Gastroesophageal sphincter (tissue), 4 donors: ENCODE results near the gene RSPH3. TPM values are rescaled to one million over a fixed set of nuclear protein-coding genes. Genes with fewer than 3 reads are reported as not detected.
"Not testable (repeated sequence)": the region's sequence is repeated elsewhere in the genome, so short reads cannot be mapped to it uniquely, and the experiment has no call there.

ENCODE experiments used
- ATAC-seq: fragments of 150-250 bp; one replicate; pipeline ENCODE4 v1.9.1; 2016; ENCODE audit warnings: mild to moderate bottlenecking, moderate library complexity
- H3K27ac ChIP-seq, 4 donors: fragments of 200-600 bp; sonication (generic) in 3 of 4; 1 replicate in 3 of 4; 2 replicates in 1 of 4; pipeline ENCODE4 v1.5.1; 2016 to 2019
- H3K27me3 ChIP-seq: fragments of 200-600 bp; sonication (generic); one replicate; pipeline ENCODE4 v1.5.1; 2019
- H3K36me3 ChIP-seq, 2 donors: fragments of 200-600 bp; sonication (generic); one replicate each; pipeline ENCODE4 v1.5.1; 2019; ENCODE audit warnings: control low read depth in 1 of 2
- H3K4me1 ChIP-seq, 3 donors: fragments of 200-600 bp; sonication (generic); 1 replicate in 2 of 3; 2 replicates in 1 of 3; pipeline ENCODE4 v1.5.1; 2016 to 2019; ENCODE audit warnings: control low read depth in 2 of 3
- H3K4me3 ChIP-seq, 2 donors: fragments of 200-600 bp; sonication (generic); one replicate each; pipeline ENCODE4 v1.5.1; 2019; ENCODE audit warnings: mild to moderate bottlenecking in 1 of 2, moderate library complexity in 1 of 2
- H3K9me3 ChIP-seq, 3 donors: fragments of 200-600 bp; sonication (generic); one replicate each; pipeline ENCODE4 v1.5.1; 2017 to 2019; ENCODE audit warnings: control low read depth in 2 of 3
- EP300 ChIP-seq: sonication (generic); formaldehyde crosslinking; IDR thresholded peaks from one replicate; pipeline ENCODE4 v1.6.1; 2017; ENCODE audit warnings: antibody characterized with exemption, mild to moderate bottlenecking
- POLR2A ChIP-seq, 2 donors: fragments of 450-650 bp; IDR thresholded peaks; one replicate each; pipeline ENCODE4 v1.6.1; 2017; ENCODE audit warnings: antibody characterized with exemption in 2 of 2, mild to moderate bottlenecking in 2 of 2, moderate library complexity in 1 of 2
- POLR2AphosphoS5 ChIP-seq: sonication (generic); formaldehyde crosslinking; IDR thresholded peaks from one replicate; pipeline ENCODE4 v1.6.1; 2017; ENCODE audit warnings: antibody characterized with exemption
- WGBS, 2 donors: methylation state at CpG; one replicate each; pipeline ENCODE4 v1.1.5; 2018; ENCODE audit warnings: low coverage in 1 of 2; 5-methylcytosine and 5-hydroxymethylcytosine counted together
- total RNA-seq, 4 donors: library from RNA; depleted of rRNA; stranded (reverse); fragments of >200 nt; gene quantifications; one replicate each; pipeline ENCODE4 v1.1.0, GENCODE V29; 2016
- TF ChIP-seq, protein P1 (sequence below), 4 experiments: fragments of 200-600 bp in 2 of 4; fragments of 450-650 bp in 2 of 4; sonication (generic) in 1 of 4; IDR thresholded peaks; one replicate each; pipeline ENCODE4 v1.5.1; 2017 to 2019; ENCODE audit warnings: antibody characterized with exemption in 4 of 4, mild to moderate bottlenecking in 2 of 4, moderate library complexity in 2 of 4

Gene RSPH3
- total RNA-seq, 4 donors from 2014 or later: 6.7 to 23.1 (median 13.0) TPM

DNA sequence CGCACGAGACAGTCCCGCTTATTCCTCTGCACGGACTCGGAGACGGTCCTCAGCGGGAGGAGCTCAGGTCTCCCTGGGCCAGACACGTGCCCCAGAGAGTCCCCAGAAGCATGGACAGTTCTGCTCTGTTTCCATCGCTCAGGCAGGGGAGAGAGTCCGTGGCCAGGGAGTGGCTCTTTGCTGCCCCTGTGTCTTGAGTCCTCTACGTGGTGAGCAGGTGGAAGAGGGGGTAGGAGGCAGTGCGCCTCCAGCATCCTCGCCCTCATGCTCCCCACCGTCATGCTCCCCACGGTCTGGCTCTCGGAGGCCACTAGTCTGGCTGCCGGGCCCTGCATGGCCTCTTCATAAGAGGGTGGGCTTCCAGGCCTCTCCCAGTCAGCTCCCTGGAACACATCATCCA lies 35.9 kb upstream of the RSPH3 start:
- no peak overlapping the region for H3K4me3 ChIP-seq
- ATAC-seq: no peak
- H3K27ac ChIP-seq: no peak overlapping the region
- peaks cover 0 to 5% of the 10 kb centered on the region in 2 donors for H3K36me3 ChIP-seq
- H3K4me1 ChIP-seq: no peaks in the 10 kb centered on the region
- no peaks in the 10 kb centered on the region for H3K9me3 ChIP-seq
- WGBS, 2 donors: 80% methylated on average over 2 of the region's 17 CpGs; no CpG with 5 or more reads in 1 of the 2 donors
- no peaks in the 10 kb centered on the region for H3K27me3 ChIP-seq
- TF ChIP-seq POLR2AphosphoS5 (no peak), POLR2A (IDR thresholded peaks at IDR 0.05) (no peak), EP300 (no peak)
- TF ChIP-seq, protein P1, sequence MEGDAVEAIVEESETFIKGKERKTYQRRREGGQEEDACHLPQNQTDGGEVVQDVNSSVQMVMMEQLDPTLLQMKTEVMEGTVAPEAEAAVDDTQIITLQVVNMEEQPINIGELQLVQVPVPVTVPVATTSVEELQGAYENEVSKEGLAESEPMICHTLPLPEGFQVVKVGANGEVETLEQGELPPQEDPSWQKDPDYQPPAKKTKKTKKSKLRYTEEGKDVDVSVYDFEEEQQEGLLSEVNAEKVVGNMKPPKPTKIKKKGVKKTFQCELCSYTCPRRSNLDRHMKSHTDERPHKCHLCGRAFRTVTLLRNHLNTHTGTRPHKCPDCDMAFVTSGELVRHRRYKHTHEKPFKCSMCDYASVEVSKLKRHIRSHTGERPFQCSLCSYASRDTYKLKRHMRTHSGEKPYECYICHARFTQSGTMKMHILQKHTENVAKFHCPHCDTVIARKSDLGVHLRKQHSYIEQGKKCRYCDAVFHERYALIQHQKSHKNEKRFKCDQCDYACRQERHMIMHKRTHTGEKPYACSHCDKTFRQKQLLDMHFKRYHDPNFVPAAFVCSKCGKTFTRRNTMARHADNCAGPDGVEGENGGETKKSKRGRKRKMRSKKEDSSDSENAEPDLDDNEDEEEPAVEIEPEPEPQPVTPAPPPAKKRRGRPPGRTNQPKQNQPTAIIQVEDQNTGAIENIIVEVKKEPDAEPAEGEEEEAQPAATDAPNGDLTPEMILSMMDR (IDR thresholded peaks at IDR 0.05): no peak

DNA sequence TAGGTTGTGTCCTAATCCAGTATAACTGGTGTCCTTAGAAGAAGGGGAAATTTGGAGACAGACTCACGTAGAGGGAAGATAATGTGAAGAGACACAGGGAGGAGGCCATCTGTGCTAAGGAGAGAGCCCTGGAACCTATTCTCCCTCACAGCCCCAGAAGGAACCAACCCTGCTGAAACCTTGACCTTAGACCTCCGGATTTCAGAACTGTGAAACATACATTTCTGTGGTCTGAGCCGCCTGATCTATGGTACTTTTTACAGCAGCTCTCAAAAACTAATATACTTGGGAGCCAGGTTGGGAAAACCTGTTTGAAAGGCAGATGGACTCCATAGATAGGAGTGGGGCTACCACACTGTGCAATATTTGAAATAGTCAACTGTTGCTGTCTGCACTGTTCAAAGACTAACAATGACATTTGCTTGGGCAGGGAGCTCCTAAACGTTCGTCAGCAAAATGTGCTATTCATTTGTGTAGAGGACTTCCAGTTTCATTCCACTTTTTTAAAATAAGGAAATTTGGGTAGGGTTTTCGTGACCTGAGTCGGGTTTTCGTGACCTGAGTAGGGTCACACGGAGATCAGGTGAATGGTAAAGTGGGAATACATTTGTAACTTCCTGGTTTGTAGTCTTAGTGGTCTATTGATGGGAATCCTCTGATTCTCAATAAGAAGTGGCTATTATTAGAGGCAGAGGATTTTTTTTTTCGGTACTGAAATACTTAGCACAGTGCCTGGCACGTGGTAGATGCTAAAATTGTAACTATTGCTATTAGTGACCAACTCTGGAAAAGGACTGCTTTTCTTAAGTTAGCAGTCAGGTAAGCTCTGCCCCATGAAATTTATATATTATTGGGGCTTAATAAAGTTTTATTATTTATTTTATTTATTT lies 33.4 kb upstream of the RSPH3 start:
- H3K4me3 ChIP-seq: no peak overlapping the region
- WGBS, 2 donors: 83 to 100% methylated on average over 2 to 11 of the region's 11 CpGs
- no peak for ATAC-seq
- no peaks in the 10 kb centered on the region for H3K9me3 ChIP-seq
- H3K27me3 ChIP-seq: no peaks in the 10 kb centered on the region
- H3K4me1 ChIP-seq: no peaks in the 10 kb centered on the region
- H3K27ac ChIP-seq: no peak overlapping the region
- TF ChIP-seq, protein P1 (IDR thresholded peaks at IDR 0.05): no peak
- TF ChIP-seq POLR2AphosphoS5 (no peak), EP300 (no peak), POLR2A (IDR thresholded peaks at IDR 0.05) (no peak)
- peaks cover 0 to 5% of the 10 kb centered on the region in 2 donors for H3K36me3 ChIP-seq

DNA sequence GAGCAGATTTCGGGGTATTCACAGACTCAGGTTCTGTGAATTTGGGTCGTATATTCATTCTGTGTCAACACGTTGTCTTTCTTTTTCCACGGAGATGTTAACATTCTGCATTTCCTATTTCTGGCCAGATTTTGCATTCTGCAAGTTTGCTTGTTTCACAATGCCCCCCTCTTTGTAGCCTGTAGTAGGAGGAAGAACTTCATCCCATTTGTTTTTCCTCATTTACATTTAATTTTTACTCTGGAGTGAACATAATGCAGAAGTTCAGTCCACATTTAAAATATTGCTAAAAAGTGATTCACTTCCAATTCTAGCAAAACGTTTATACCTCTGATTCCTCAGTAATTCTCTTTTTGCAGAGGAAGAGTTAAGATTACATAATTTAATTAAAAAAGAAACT lies 31.8 kb upstream of the RSPH3 start:
- Histone ChIP-seq H3K27ac (no peak overlapping the region), H3K4me1 (no peaks in the 10 kb centered on the region), H3K4me3 (no peak overlapping the region), H3K36me3 (peaks cover 0 to 5% of the 10 kb centered on the region in 2 donors), H3K27me3 (no peaks in the 10 kb centered on the region), H3K9me3 (no peaks in the 10 kb centered on the region)
- 39 to 69% methylated on average over 3 to 4 of the region's 5 CpGs for WGBS, 2 donors
- no peak for ATAC-seq
- TF ChIP-seq, protein P1 (IDR thresholded peaks at IDR 0.05): no peak
- TF ChIP-seq POLR2A (IDR thresholded peaks at IDR 0.05) (no peak), EP300 (no peak), POLR2AphosphoS5 (no peak)

DNA sequence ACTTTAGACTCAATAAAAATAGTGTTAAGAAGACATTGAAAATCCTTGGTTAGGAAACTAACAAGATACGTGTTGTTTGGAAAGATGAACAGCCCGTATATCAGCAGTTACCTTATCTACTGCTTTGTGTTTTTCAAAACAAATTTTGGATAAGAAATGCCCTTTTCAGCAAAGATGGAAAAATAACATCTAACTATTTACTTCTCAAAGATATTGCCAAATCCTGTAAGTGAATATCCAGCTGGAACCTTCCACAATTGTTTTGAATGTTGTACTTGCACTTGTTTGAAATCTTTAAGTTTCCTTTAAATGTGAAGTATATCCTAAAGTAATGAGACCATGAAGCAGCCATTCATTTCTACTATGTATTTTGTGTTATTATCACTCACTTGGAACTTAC lies 30.2 kb upstream of the RSPH3 start:
- no peak overlapping the region for H3K4me3 ChIP-seq
- no peaks in the 10 kb centered on the region for H3K27me3 ChIP-seq
- no peak for ATAC-seq
- no peak overlapping the region for H3K27ac ChIP-seq
- H3K9me3 ChIP-seq: peaks cover 0 to 13% (median 0%) of the 10 kb centered on the region in 3 donors
- H3K36me3 ChIP-seq: no peaks in the 10 kb centered on the region
- WGBS, 2 donors: 82 to 83% methylated on average over 2 of the region's 2 CpGs
- TF ChIP-seq EP300 (no peak), POLR2A (IDR thresholded peaks at IDR 0.05) (no peak), POLR2AphosphoS5 (no peak)
- TF ChIP-seq, protein P1 (IDR thresholded peaks at IDR 0.05): no peak
- H3K4me1 ChIP-seq: no peaks in the 10 kb centered on the region

DNA sequence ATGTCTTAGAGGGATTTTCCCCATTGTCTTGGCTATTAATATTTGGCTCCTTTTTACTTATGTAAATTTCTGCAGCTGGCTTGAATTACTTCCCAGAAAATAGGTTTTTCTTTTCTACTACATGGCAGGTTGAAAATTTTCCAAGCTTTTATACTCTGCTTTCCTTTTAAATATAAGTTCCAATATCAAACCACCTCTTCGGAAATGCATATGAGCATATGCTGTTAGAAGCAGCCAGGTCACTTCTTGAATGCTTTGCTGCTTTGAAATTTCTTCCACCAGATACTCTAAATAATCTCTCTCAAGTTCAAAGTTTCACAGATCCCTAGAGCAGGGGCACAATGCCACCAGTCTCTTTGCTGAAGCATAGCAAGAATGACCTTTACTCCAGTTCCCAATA lies 25.2 kb upstream of the RSPH3 start:
- H3K4me3 ChIP-seq, H3K36me3 ChIP-seq, H3K27me3 ChIP-seq, H3K27ac ChIP-seq, H3K4me1 ChIP-seq, ATAC-seq: not testable (repeated sequence)
- 46 to 100% methylated on average over 1 of the region's 1 CpG for WGBS, 2 donors
- peaks cover 0 to 25% (median 0%) of the 10 kb centered on the region in 3 donors for H3K9me3 ChIP-seq
